Measurements from ENCODE around the gene RAPGEF1. TPM values are rescaled to one million over a fixed set of nuclear protein-coding genes. Genes with fewer than 3 reads are reported as not detected.

RAPGEF1 gene
- total and polyA plus RNA-seq, 2 donors (not counting 3 experiments of a cell fraction or from before 2014, with no cell fraction given), result 50.0 to 124 TPM

- Histone ChIP-seq H2AFZ (ENCODE audit: low read depth, low read length) (no peak overlapping the region), H4K20me1 (replicated peaks; ENCODE audit: control insufficient read depth, extremely low read depth, insufficient read depth, low read length) (no peaks in the 10 kb centered on the region), H3K4me2 (ENCODE audit: insufficient read depth, low read length) (no peak overlapping the region), H3K4me1 (ENCODE audit: control insufficient read depth, extremely low read depth, insufficient read depth, low read length) (peaks cover 56% of the 10 kb centered on the region), H3K27ac (ENCODE audit: insufficient read depth, low read depth, low read length) (peak overlapping the region; percentile 96), H3K4me3 (replicated peaks in 1 of 3; ENCODE audit: insufficient read depth in 1 of 3, low read depth in 1 of 3, low read length in 3 of 3) (no peak overlapping the region), H3K9me3 (replicated peaks; ENCODE audit: control insufficient read depth, insufficient read depth, low read length) (no peaks in the 10 kb centered on the region), H3K79me2 (ENCODE audit: control insufficient read depth, insufficient read depth, low read length) (peaks cover 57% of the 10 kb centered on the region), H3K9ac (replicated peaks; ENCODE audit: extremely low read depth, insufficient read depth, low read length) (no peak overlapping the region), H3K27me3 (ENCODE audit: control insufficient read depth in 2 of 2, insufficient read depth in 2 of 2, low read length in 2 of 2) (no peaks in the 10 kb centered on the region), H3K9me1 (replicated peaks; ENCODE audit: control insufficient read depth, extremely low read depth, insufficient read depth, low read length) (no peaks in the 10 kb centered on the region), H3K36me3 (ENCODE audit: control insufficient read depth in 2 of 2, extremely low read depth in 1 of 2, insufficient read depth in 2 of 2, low read length in 2 of 2) (no peaks in the 10 kb centered on the region)
- dilution Hi-C loops (cut with MboI; ENCODE audit: extremely low pct_ligation_motif_present, low sequenced_read_pairs) (no loop called here), intact Hi-C loops (cut with micrococcal nuclease) (no loop called here)
- ChIA-PET POLR2A (no interaction called here), CTCF (interaction anchor here (0.7 to 2.6 kb wide), 8 partner anchors 18 to 88 kb away, joined by 3 to 12 read pairs (median 5); no protein-coding TSS in a partner anchor)
- DNase-seq (ENCODE audit: low read depth, low spot score) (no peak), FAIRE-seq (no peak)
- no TSS peak for BruUV-seq (replicated peaks)
- no peak for TF ChIP-seq POLR2AphosphoS5 (IDR thresholded peaks at IDR 0.05; ENCODE audit: insufficient read depth, low read depth, low read length)
- no peak for TF ChIP-seq EZH2 (IDR thresholded peaks at IDR 0.05; ENCODE audit: borderline replicate concordance, low read depth, low read length, severe bottlenecking)
- no peak for TF ChIP-seq FOS (IDR thresholded peaks at IDR 0.05; ENCODE audit: borderline replicate concordance, insufficient read depth, low read length)
- no peak for TF ChIP-seq MAX (IDR thresholded peaks at IDR 0.05; ENCODE audit: insufficient read depth, insufficient read length)
- TF ChIP-seq POLR2A (IDR thresholded peaks at IDR 0.05; ENCODE audit: low read depth, low read length), result no peak
- no peak for TF ChIP-seq JUN (IDR thresholded peaks at IDR 0.05; ENCODE audit: borderline replicate concordance, insufficient read depth, insufficient read length, low read depth)
- no peak for TF ChIP-seq MYC (IDR thresholded peaks at IDR 0.05; ENCODE audit: low read depth, low read length)
- TF ChIP-seq GATA2 (IDR thresholded peaks at IDR 0.05; ENCODE audit: insufficient read depth, insufficient read length, low read depth, low read length), result no peak
- no peak for TF ChIP-seq CTCF (IDR thresholded peaks at IDR 0.05; ENCODE audit: extremely low read depth in 1 of 2, insufficient read depth in 1 of 2, low read depth in 1 of 2, low read length in 2 of 2)
Observed at GRCh38 chr9:131679261-131680020, 60.4 kb downstream of the RAPGEF1 start.
